ENCODE measurements around the gene EHD3. TPM values are rescaled to one million over a fixed set of nuclear protein-coding genes. Genes with fewer than 3 reads are reported as not detected.

EHD3 gene
- total and polyA plus RNA-seq, 2 of the 8 experiments (the other 6 are each of a cell fraction or from before 2014, with no cell fraction given), result 9.3 to 12.0 TPM

GRCh38 chr2:31255911-31256571 is 22.1 kb downstream of the EHD3 start:
- H3K9me3 ChIP-seq (ENCODE audit: insufficient read depth in 2 of 2, low read depth in 1 of 2, low read length in 1 of 2), result no peaks in the 10 kb centered on the region
- H3K27me3 ChIP-seq (replicated peaks in 1 of 4; ENCODE audit: control insufficient read depth in 3 of 4, extremely low read depth in 1 of 4, insufficient read depth in 3 of 4, low read length in 3 of 4), result no peaks in the 10 kb centered on the region
- H3K4me3 ChIP-seq (ENCODE audit: extremely low read depth in 1 of 4, insufficient read depth in 2 of 4, low read depth in 3 of 4, low read length in 4 of 4), result no peak overlapping the region
- TF ChIP-seq SP2 (IDR thresholded peaks at IDR 0.05; ENCODE audit: low read length) (no peak), RAD21 (IDR thresholded peaks at IDR 0.05 in 1 of 2, conservative IDR thresholded peaks at IDR 0.05 in 1 of 2; ENCODE audit: low read depth in 2 of 2, low read length in 2 of 2) (no peak), JUN (IDR thresholded peaks at IDR 0.05; ENCODE audit: low read depth, low read length) (no peak), TEAD4 (IDR thresholded peaks at IDR 0.05; ENCODE audit: low read depth, low read length) (no peak), SP1 (IDR thresholded peaks at IDR 0.05; ENCODE audit: low read depth, low read length) (no peak), RNF2 (IDR thresholded peaks at IDR 0.05; ENCODE audit: borderline replicate concordance, low read depth, low read length, missing control alignments, poor library complexity, severe bottlenecking) (no peak), CEBPB (IDR thresholded peaks at IDR 0.05; ENCODE audit: low read depth, low read length) (no peak), TCF12 (IDR thresholded peaks at IDR 0.05; ENCODE audit: low read depth, low read length) (no peak), FOSL1 (IDR thresholded peaks at IDR 0.05; ENCODE audit: insufficient read depth, low read depth, low read length) (no peak), RBBP5 (IDR thresholded peaks at IDR 0.05; ENCODE audit: borderline replicate concordance, low read depth, low read length) (no peak), NANOG (IDR thresholded peaks at IDR 0.05; ENCODE audit: insufficient read depth, low read depth, low read length, poor library complexity, severe bottlenecking) (no peak)
- H3K79me2 ChIP-seq (ENCODE audit: control insufficient read depth in 1 of 2, insufficient read depth in 2 of 2, low read length in 2 of 2), result no peaks in the 10 kb centered on the region
- WGBS, 2 experiments (ENCODE audit: extremely low coverage in 1 of 2, insufficient coverage in 1 of 2, insufficient read length in 1 of 2, insufficient replicate concordance in 2 of 2, low coverage in 1 of 2, low lambda C conversion rate in 2 of 2, missing lambda C conversion rate in 1 of 2), result 83% methylated on average over 11 of the region's 11 CpGs; no CpG with 5 or more reads in 1 of the 2 experiments
- H4K8ac ChIP-seq (ENCODE audit: extremely low read depth, insufficient read depth, low read length), result no peak overlapping the region
- CTCF ChIA-PET (ENCODE audit: partially characterized antibody), result interaction anchor here (0.7 to 1.9 kb wide), 5 partner anchors 13 to 447 kb away, joined by 3 to 6 read pairs (median 3); no protein-coding TSS in a partner anchor
- H3K27ac ChIP-seq (ENCODE audit: low read depth, low read length), result no peak overlapping the region
- H2BK12ac ChIP-seq (ENCODE audit: low read depth, low read length), result no peak overlapping the region
- H2BK5ac ChIP-seq (ENCODE audit: low read depth, low read length), result no peak overlapping the region
- H3K14ac ChIP-seq (ENCODE audit: insufficient read length), result no peak overlapping the region
- H4K5ac ChIP-seq (ENCODE audit: insufficient read length, low read depth, low read length), result no peak overlapping the region
- POLR2A ChIA-PET (ENCODE audit: partially characterized antibody), result interaction anchor here (1.0 to 2.3 kb wide), 3 partner anchors 10 to 22 kb away, joined by 3 to 10 read pairs (median 3); partner anchors contain the start of gene EHD3
- no peak overlapping the region for H2AFZ ChIP-seq (ENCODE audit: low read length)
- H2BK15ac ChIP-seq (ENCODE audit: low read length), result no peak overlapping the region
- H3K4me2 ChIP-seq (ENCODE audit: insufficient read depth in 1 of 2, low read depth in 2 of 2, low read length in 2 of 2), result no peak overlapping the region
- no peak overlapping the region for H4K91ac ChIP-seq (replicated peaks; ENCODE audit: insufficient read length, low read length)
- no peaks in the 10 kb centered on the region; a peak in 1 of 8 replicates for H3K36me3 ChIP-seq (ENCODE audit: control insufficient read depth in 2 of 4, insufficient read depth in 4 of 4, low read length in 3 of 4)
- H3K18ac ChIP-seq (ENCODE audit: extremely low read depth, low read length), result no peak overlapping the region
- H2AK5ac ChIP-seq (ENCODE audit: low read depth, low read length), result no peak overlapping the region
- H3K79me1 ChIP-seq (ENCODE audit: low read depth, low read length), result no peaks in the 10 kb centered on the region; the same call in none of the 2 replicates
- DNase-seq (ENCODE audit: low read depth in 1 of 2, low spot score in 2 of 2) (no peak), FAIRE-seq (no peak)
- H3K4me1 ChIP-seq (replicated peaks in 1 of 4; ENCODE audit: control insufficient read depth in 3 of 4, insufficient read depth in 4 of 4, low read length in 3 of 4), result peaks cover 0 to 8% (median 2%) of the 10 kb centered on the region in 4 experiments; a peak in 3 of 7 replicates
- peaks cover 0 to under 1% of the 10 kb centered on the region in 2 experiments for H4K20me1 ChIP-seq (replicated peaks in 1 of 2; ENCODE audit: control insufficient read depth in 1 of 2, insufficient read depth in 2 of 2, low read length in 2 of 2)
- no peaks in the 10 kb centered on the region; the same call in 1 of the 2 replicates for H3K23me2 ChIP-seq (ENCODE audit: low read depth, low read length)
- no peak overlapping the region for H3K4ac ChIP-seq (replicated peaks; ENCODE audit: insufficient read length, low read depth, low read length)
- H3K23ac ChIP-seq (ENCODE audit: insufficient read length), result no peak overlapping the region
- H2BK120ac ChIP-seq (replicated peaks; ENCODE audit: low read depth, low read length), result no peak overlapping the region
- no peak overlapping the region for H3K9ac ChIP-seq (replicated peaks in 1 of 4; ENCODE audit: extremely low read depth in 1 of 4, low read depth in 3 of 4, low read length in 3 of 4)
- H2BK20ac ChIP-seq (ENCODE audit: low read length), result no peak overlapping the region
- no peak overlapping the region for H3K56ac ChIP-seq (replicated peaks; ENCODE audit: insufficient read length, low read depth, low read length)

Data from H1 (cell line).